Measurements from ENCODE around the gene SLC12A7.

DNA sequence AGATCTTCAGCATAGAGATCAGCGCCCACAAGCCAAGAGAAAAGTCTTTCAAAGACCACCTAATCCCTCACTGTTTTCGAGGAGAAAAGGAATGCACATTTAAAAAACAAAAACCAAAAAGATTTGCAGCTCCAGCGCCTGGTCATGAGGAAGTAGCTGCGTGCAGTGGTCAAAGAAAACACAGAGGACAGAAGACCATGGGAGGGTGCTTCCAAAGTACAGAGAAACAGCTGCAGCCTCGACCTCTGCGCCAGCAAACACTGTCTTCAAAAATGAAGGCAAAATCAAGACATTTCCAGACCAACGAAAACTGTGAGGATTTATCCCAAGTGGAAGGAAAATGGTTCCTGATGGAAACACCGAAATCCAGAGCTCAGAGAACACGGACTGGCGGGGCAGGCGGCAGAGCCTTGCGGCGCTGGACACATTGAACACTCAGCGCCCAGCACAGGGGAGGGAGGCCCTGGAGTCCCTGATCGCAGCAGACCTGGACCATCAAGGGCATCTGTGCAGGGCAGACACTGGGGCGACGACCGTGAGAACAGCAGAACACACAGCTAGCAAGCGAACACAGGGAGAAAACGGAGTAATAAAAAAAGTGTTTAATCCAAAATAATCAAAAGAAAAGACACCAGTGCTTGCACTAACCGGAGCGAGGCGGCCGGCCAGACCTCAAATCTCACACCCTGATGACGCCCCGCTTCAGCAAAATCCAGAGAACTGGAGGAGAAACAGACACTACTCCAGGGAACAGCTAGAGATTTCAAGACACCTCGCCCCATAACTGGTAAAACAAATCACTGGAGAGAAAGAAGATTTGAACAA, 12.6 kb upstream of the SLC12A7 start:
- TF ChIP-seq, protein P1, sequence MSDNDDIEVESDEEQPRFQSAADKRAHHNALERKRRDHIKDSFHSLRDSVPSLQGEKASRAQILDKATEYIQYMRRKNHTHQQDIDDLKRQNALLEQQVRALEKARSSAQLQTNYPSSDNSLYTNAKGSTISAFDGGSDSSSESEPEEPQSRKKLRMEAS (CRISPR knock-in tag; IDR thresholded peaks at IDR 0.05): no peak
- TF ChIP-seq, protein P2, sequence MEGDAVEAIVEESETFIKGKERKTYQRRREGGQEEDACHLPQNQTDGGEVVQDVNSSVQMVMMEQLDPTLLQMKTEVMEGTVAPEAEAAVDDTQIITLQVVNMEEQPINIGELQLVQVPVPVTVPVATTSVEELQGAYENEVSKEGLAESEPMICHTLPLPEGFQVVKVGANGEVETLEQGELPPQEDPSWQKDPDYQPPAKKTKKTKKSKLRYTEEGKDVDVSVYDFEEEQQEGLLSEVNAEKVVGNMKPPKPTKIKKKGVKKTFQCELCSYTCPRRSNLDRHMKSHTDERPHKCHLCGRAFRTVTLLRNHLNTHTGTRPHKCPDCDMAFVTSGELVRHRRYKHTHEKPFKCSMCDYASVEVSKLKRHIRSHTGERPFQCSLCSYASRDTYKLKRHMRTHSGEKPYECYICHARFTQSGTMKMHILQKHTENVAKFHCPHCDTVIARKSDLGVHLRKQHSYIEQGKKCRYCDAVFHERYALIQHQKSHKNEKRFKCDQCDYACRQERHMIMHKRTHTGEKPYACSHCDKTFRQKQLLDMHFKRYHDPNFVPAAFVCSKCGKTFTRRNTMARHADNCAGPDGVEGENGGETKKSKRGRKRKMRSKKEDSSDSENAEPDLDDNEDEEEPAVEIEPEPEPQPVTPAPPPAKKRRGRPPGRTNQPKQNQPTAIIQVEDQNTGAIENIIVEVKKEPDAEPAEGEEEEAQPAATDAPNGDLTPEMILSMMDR (IDR thresholded peaks at IDR 0.05): no peak
- TF ChIP-seq ELF4 (CRISPR knock-in tag; IDR thresholded peaks at IDR 0.05; ENCODE audit: low read depth): no peak
